Transverse colon (tissue), 4 donors: Measurements from ENCODE around the gene WNT6. TPM values are rescaled to one million over a fixed set of nuclear protein-coding genes. Genes with fewer than 3 reads are reported as not detected.

Experiments
- DNase-seq: peaks from one replicate; pipeline ENCODE4 v3.0.0-alpha.2; 2019
- H3K27ac ChIP-seq, 4 donors: fragments of 200-600 bp; sonication (generic); 2 replicates each; pipeline ENCODE4 v1.5.1; 2016 to 2018; ENCODE audit warnings: inconsistent platforms in 4 of 4
- H3K27me3 ChIP-seq: fragments of 200-600 bp; sonication (generic); 2 replicates; pipeline ENCODE4 v1.5.1; 2017; ENCODE audit warnings: inconsistent platforms
- H3K36me3 ChIP-seq, 4 donors: fragments of 200-600 bp; sonication (generic); 2 replicates each; pipeline ENCODE4 v1.5.1; 2017 to 2019; ENCODE audit warnings: inconsistent platforms in 4 of 4
- H3K4me1 ChIP-seq, 4 donors: fragments of 200-600 bp; sonication (generic); 2 replicates each; pipeline ENCODE4 v1.5.1; 2017 to 2020; ENCODE audit warnings: inconsistent platforms in 4 of 4
- H3K4me3 ChIP-seq, 4 donors: fragments of 200-600 bp; sonication (generic); 1 replicate in 1 of 4; 2 replicates in 3 of 4; pipeline versions ENCODE4 v1.5.1 to v1.6.1; 2017 to 2019; ENCODE audit warnings: inconsistent platforms in 4 of 4
- H3K9me3 ChIP-seq, 2 donors: fragments of 200-600 bp; sonication (generic); 2 replicates each; pipeline ENCODE4 v1.5.1; 2017 to 2019; ENCODE audit warnings: inconsistent platforms in 2 of 2
- EP300 ChIP-seq: sonication (generic); formaldehyde crosslinking; IDR thresholded peaks from one replicate; pipeline ENCODE4 v1.6.1; 2017; ENCODE audit warnings: antibody characterized with exemption, low read depth
- POLR2A ChIP-seq: fragments of 450-650 bp; IDR thresholded peaks from one replicate; pipeline ENCODE4 v1.6.1; 2016; ENCODE audit warnings: antibody characterized with exemption, mild to moderate bottlenecking, moderate library complexity
- POLR2AphosphoS5 ChIP-seq, 3 donors: sonication (generic); formaldehyde crosslinking; IDR thresholded peaks; one replicate each; pipeline ENCODE4 v1.6.1; 2016; ENCODE audit warnings: antibody characterized with exemption in 3 of 3
- WGBS, 2 donors: methylation state at CpG; one replicate each; pipeline ENCODE4 v1.1.5; 2018; ENCODE audit warnings: low coverage in 1 of 2; 5-methylcytosine and 5-hydroxymethylcytosine counted together
- in situ Hi-C, 4 donors: fragments of 200-750 bp; cut with MboI; loops; one replicate each; pipeline versions ENCODE4 v1.15.0 to v1.15.1; 2017; ENCODE audit warnings: low sequenced_read_pairs in 3 of 4, low pct_ligation_motif_present in 1 of 4, low pct_unique_long_range_greater_than_20kb in 1 of 4
- intact Hi-C: fragments of 100-400 bp; cut with DNase I; formaldehyde crosslinking; loops from one replicate; pipeline ENCODE4 v1.15.1; 2023; ENCODE audit warnings: low total_unique reads
- total RNA-seq, 4 donors: library from RNA; depleted of rRNA; stranded (reverse); fragments of >200 nt; gene quantifications; one replicate each; pipeline ENCODE4 v1.1.0, GENCODE V29; 2016
- TF ChIP-seq, protein P1 (sequence below), 5 experiments: fragments of 200-600 bp in 3 of 5; fragments of 450-650 bp in 2 of 5; sonication (generic) in 3 of 5; IDR thresholded peaks; 1 replicate in 2 of 5; 2 replicates in 3 of 5; pipeline ENCODE4 v1.5.1; 2016 to 2017; ENCODE audit warnings: antibody characterized with exemption in 5 of 5, inconsistent platforms in 3 of 5, mild to moderate bottlenecking in 2 of 5, moderate library complexity in 1 of 5

The WNT6 gene
- total RNA-seq, 4 donors from 2014 or later = 0.82 to 164 (median 1.7) TPM; not detected in 1

GRCh38 chr2:218812861-218813260, 46.7 kb upstream of the WNT6 start:
- Histone ChIP-seq H3K36me3 (peaks cover 0 to 10% (median 0%) of the 10 kb centered on the region in 4 donors), H3K4me1 (peaks cover 0 to 12% (median 10%) of the 10 kb centered on the region in 4 donors), H3K27ac (no peak overlapping the region), H3K9me3 (no peaks in the 10 kb centered on the region), H3K4me3 (no peak overlapping the region), H3K27me3 (no peaks in the 10 kb centered on the region)
- in situ Hi-C loops (no loop called here), intact Hi-C loops (no loop called here)
- no peak for TF ChIP-seq POLR2A
- no peak for TF ChIP-seq POLR2AphosphoS5 (IDR thresholded peaks at IDR 0.05)
- TF ChIP-seq, protein P1, sequence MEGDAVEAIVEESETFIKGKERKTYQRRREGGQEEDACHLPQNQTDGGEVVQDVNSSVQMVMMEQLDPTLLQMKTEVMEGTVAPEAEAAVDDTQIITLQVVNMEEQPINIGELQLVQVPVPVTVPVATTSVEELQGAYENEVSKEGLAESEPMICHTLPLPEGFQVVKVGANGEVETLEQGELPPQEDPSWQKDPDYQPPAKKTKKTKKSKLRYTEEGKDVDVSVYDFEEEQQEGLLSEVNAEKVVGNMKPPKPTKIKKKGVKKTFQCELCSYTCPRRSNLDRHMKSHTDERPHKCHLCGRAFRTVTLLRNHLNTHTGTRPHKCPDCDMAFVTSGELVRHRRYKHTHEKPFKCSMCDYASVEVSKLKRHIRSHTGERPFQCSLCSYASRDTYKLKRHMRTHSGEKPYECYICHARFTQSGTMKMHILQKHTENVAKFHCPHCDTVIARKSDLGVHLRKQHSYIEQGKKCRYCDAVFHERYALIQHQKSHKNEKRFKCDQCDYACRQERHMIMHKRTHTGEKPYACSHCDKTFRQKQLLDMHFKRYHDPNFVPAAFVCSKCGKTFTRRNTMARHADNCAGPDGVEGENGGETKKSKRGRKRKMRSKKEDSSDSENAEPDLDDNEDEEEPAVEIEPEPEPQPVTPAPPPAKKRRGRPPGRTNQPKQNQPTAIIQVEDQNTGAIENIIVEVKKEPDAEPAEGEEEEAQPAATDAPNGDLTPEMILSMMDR (IDR thresholded peaks at IDR 0.05) = no peak
- no peak for TF ChIP-seq EP300
- DNase-seq = no peak
- 87% methylated on average over 5 of the region's 5 CpGs; no CpG with 5 or more reads in 1 of the 2 donors for WGBS, 2 donors

DNA sequence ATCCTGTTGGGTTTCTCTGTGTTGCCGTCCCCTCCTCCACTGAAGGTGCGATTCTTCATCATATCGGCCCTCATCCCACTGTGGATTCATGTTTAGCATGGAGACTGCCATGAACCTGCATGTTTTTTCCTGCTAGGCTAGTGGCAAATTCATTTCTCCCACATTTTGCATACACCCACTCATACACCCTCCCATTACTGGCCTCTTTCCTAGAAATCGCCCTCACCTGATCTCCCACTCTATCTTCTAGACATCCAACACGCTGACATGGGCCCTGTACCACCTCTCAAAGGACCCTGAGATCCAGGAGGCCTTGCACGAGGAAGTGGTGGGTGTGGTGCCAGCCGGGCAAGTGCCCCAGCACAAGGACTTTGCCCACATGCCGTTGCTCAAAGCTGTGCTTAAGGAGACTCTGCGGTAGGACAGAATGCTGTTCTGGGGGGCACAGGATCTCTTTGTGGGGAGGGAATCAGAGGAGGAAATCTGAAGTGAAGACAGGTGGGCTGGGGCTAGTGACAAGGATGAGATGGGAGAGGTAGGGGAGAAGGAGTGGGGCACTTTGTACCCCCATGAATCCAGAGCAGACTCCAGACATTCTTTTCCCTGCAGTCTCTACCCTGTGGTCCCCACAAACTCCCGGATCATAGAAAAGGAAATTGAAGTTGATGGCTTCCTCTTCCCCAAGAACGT, 45.7 kb upstream of the WNT6 start:
- intact Hi-C loops = no loop called here
- H3K9me3 ChIP-seq = no peaks in the 10 kb centered on the region
- WGBS, 2 donors = 53 to 71% methylated on average over 2 to 11 of the region's 11 CpGs
- in situ Hi-C loops = no loop called here
- peak overlapping the region in 3 of 4 donors; percentile 22 to 53 (median 36) for H3K27ac ChIP-seq
- H3K4me1 ChIP-seq = peaks cover 0 to 12% (median 10%) of the 10 kb centered on the region in 4 donors
- no peaks in the 10 kb centered on the region for H3K27me3 ChIP-seq
- DNase-seq = peak; percentile 77
- TF ChIP-seq EP300 (no peak), POLR2AphosphoS5 (IDR thresholded peaks at IDR 0.05) (peak in 1 of 3 donors; percentile 31)
- H3K4me3 ChIP-seq = no peak overlapping the region
- H3K36me3 ChIP-seq = peaks cover 0 to 14% (median 0%) of the 10 kb centered on the region in 4 donors

DNA sequence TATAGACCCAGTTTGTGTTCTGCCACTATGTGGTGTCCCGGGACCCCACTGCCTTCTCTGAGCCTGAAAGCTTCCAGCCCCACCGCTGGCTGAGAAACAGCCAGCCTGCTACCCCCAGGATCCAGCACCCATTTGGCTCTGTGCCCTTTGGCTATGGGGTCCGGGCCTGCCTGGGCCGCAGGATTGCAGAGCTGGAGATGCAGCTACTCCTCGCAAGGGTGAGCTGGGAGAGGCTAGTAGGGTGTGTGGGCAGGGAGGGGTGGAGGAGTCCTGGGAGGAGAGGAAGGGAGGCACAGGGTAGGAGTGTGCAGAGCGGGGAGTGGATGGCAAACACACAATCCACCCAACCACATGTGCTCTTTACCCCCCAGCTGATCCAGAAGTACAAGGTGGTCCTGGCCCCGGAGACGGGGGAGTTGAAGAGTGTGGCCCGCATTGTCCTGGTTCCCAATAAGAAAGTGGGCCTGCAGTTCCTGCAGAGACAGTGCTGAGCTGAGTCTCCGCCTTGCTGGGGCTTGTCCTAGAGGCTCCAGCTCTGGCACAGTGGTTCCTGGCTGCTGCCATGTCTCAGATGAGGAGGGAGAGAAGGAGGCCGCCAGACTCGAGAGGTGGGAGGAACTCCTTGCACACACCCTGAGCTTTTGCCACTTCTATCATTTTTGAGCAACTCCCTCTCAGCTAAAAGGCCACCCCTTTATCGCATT, 44.9 kb upstream of the WNT6 start:
- Histone ChIP-seq H3K36me3 (peaks cover 0 to 14% (median 0%) of the 10 kb centered on the region in 4 donors), H3K4me3 (no peak overlapping the region), H3K9me3 (no peaks in the 10 kb centered on the region), H3K27ac (peak overlapping the region in 3 of 4 donors; percentile 22 to 53 (median 36)), H3K4me1 (peaks cover 0 to 12% (median 10%) of the 10 kb centered on the region in 4 donors), H3K27me3 (no peaks in the 10 kb centered on the region)
- 76 to 83% methylated on average over 2 to 13 of the region's 13 CpGs for WGBS, 2 donors
- TF ChIP-seq POLR2AphosphoS5 (IDR thresholded peaks at IDR 0.05) (no peak), POLR2A (no peak), EP300 (no peak)
- TF ChIP-seq, protein P1 (IDR thresholded peaks at IDR 0.05) = no peak
- intact Hi-C loops (no loop called here), in situ Hi-C loops (no loop called here)
- DNase-seq = peak; percentile 32

DNA sequence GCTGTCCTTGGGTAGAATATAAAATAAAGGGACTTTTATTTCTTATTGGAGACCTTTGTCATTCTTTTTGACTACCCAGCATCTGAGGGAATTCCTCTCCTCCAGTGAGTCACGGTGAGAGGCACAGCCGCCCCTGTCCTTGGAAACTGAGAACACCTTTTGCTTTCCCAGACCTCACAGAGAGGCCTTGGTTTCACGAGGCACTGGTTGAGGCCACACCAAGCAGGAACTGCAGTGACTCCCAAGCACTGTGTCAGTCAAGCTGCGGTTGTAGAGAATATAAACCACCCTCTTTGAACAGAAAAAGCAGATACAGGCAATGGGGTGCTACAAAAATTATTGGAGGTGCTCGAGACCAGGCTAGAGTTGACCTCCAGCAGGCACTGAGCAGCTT, 44.4 kb upstream of the WNT6 start:
- Histone ChIP-seq H3K9me3 (no peaks in the 10 kb centered on the region), H3K27me3 (no peaks in the 10 kb centered on the region), H3K36me3 (peaks cover 0 to 14% (median 0%) of the 10 kb centered on the region in 4 donors), H3K4me3 (no peak overlapping the region), H3K27ac (no peak overlapping the region), H3K4me1 (peaks cover 0 to 12% (median 10%) of the 10 kb centered on the region in 4 donors)
- intact Hi-C loops (no loop called here), in situ Hi-C loops (no loop called here)
- WGBS, 2 donors = 90 to 96% methylated on average over 3 to 5 of the region's 5 CpGs
- no peak for TF ChIP-seq EP300
- no peak for DNase-seq

- Histone ChIP-seq H3K27ac (no peak overlapping the region), H3K4me1 (peaks cover 0 to 12% (median 10%) of the 10 kb centered on the region in 4 donors), H3K4me3 (no peak overlapping the region), H3K27me3 (no peaks in the 10 kb centered on the region), H3K9me3 (no peaks in the 10 kb centered on the region), H3K36me3 (peaks cover 0 to 14% (median 0%) of the 10 kb centered on the region in 4 donors)
- TF ChIP-seq EP300 (no peak), POLR2AphosphoS5 (IDR thresholded peaks at IDR 0.05) (no peak), POLR2A (no peak)
- TF ChIP-seq, protein P1 (IDR thresholded peaks at IDR 0.05) = no peak
- DNase-seq = no peak
- WGBS, 2 donors = 95 to 100% methylated on average over 2 to 4 of the region's 4 CpGs
- in situ Hi-C loops (no loop called here), intact Hi-C loops (no loop called here)
Measured at GRCh38 chr2:218815649-218816048, 44.0 kb upstream of the WNT6 start.
